ENCODE results near the gene RBM10. TPM values are rescaled to one million over a fixed set of nuclear protein-coding genes. Genes with fewer than 3 reads are reported as not detected.
A peak's percentile ranks its signal among the peaks of the same experiment; 100 is the strongest.

RBM10 gene
- total RNA-seq, 1 experiment from 2014 or later, result 41.0 TPM

GRCh38 chrX:47230136-47230868, 85.3 kb downstream of the RBM10 start:
- Histone ChIP-seq H3K4me1 (no peaks in the 10 kb centered on the region), H3K4me3 (ENCODE audit: low read depth, low read length) (no peak overlapping the region), H3K27me3 (replicated peaks; ENCODE audit: control insufficient read depth, insufficient read depth, low read length) (no peaks in the 10 kb centered on the region), H3K36me3 (ENCODE audit: control insufficient read depth, insufficient read depth, low read length) (no peaks in the 10 kb centered on the region; the same call in 1 of the 2 replicates), H3K9me3 (no peaks in the 10 kb centered on the region)
- no peaks in the 10 kb centered on the region for H3K9me3 Mint-ChIP-seq (ENCODE audit: unreplicated experiment)
- H3K36me3 Mint-ChIP-seq (ENCODE audit: insufficient read depth, unreplicated experiment), result peaks cover 62% of the 10 kb centered on the region
- no peak for TF ChIP-seq CTCF (IDR thresholded peaks at IDR 0.05; ENCODE audit: insufficient read depth in 1 of 2, low read depth in 1 of 2, low read length in 1 of 2, severe bottlenecking in 1 of 2, unreplicated experiment in 1 of 2)
- H3K27me3 Mint-ChIP-seq (ENCODE audit: insufficient read depth, unreplicated experiment), result no peaks in the 10 kb centered on the region
- no peak overlapping the region for H3K27ac Mint-ChIP-seq (ENCODE audit: unreplicated experiment)
- no peak for DNase-seq
- intact Hi-C loops (cut with micrococcal nuclease; ENCODE audit: unreplicated experiment), result no loop called here
- peaks cover 9% of the 10 kb centered on the region for H3K4me1 Mint-ChIP-seq (ENCODE audit: low read depth, unreplicated experiment)
- CTCF ChIA-PET, result no interaction called here
- BruUV-seq (replicated peaks), result no TSS peak
- POLR2A ChIA-PET, result no interaction called here
- no peak overlapping the region for H3K4me3 Mint-ChIP-seq (ENCODE audit: unreplicated experiment)

GRCh38 chrX:47231167-47231566, 86.1 kb downstream of the RBM10 start:
- no peaks in the 10 kb centered on the region for H3K27me3 Mint-ChIP-seq (ENCODE audit: insufficient read depth, unreplicated experiment)
- no peak for TF ChIP-seq CTCF (IDR thresholded peaks at IDR 0.05; ENCODE audit: insufficient read depth in 1 of 2, low read depth in 1 of 2, low read length in 1 of 2, severe bottlenecking in 1 of 2, unreplicated experiment in 1 of 2)
- Histone ChIP-seq H3K36me3 (ENCODE audit: control insufficient read depth, insufficient read depth, low read length) (no peaks in the 10 kb centered on the region; the same call in 1 of the 2 replicates), H3K4me1 (no peaks in the 10 kb centered on the region), H3K4me3 (ENCODE audit: low read depth, low read length) (no peak overlapping the region), H3K9me3 (no peaks in the 10 kb centered on the region), H3K27me3 (replicated peaks; ENCODE audit: control insufficient read depth, insufficient read depth, low read length) (no peaks in the 10 kb centered on the region)
- ChIA-PET CTCF (no interaction called here), POLR2A (interaction anchor here (1.4 kb wide), 1 partner anchor 13 kb away, joined by 3 read pairs; no protein-coding TSS in a partner anchor)
- no peak for DNase-seq
- H3K27ac Mint-ChIP-seq (ENCODE audit: unreplicated experiment), result no peak overlapping the region
- peaks cover 14% of the 10 kb centered on the region for H3K4me1 Mint-ChIP-seq (ENCODE audit: low read depth, unreplicated experiment)
- intact Hi-C loops (cut with micrococcal nuclease; ENCODE audit: unreplicated experiment), result no loop called here
- H3K9me3 Mint-ChIP-seq (ENCODE audit: unreplicated experiment), result no peaks in the 10 kb centered on the region
- H3K4me3 Mint-ChIP-seq (ENCODE audit: unreplicated experiment), result no peak overlapping the region
- BruUV-seq (replicated peaks), result no TSS peak
- peaks cover 54% of the 10 kb centered on the region for H3K36me3 Mint-ChIP-seq (ENCODE audit: insufficient read depth, unreplicated experiment)

- H3K36me3 Mint-ChIP-seq (ENCODE audit: insufficient read depth, unreplicated experiment), result peaks cover 43% of the 10 kb centered on the region
- no peaks in the 10 kb centered on the region for H3K9me3 Mint-ChIP-seq (ENCODE audit: unreplicated experiment)
- H3K4me1 Mint-ChIP-seq (ENCODE audit: low read depth, unreplicated experiment), result peaks cover 14% of the 10 kb centered on the region
- H3K4me1 ChIP-seq, result no peaks in the 10 kb centered on the region
- H3K9me3 ChIP-seq, result no peaks in the 10 kb centered on the region
- POLR2A ChIA-PET, result interaction anchor here (1.2 to 1.5 kb wide), 3 partner anchors 15 to 87 kb away, joined by 3 to 7 read pairs (median 5); partner anchors contain the start of genes NDUFB11 and RBM10
- no peaks in the 10 kb centered on the region; the same call in 1 of the 2 replicates for H3K36me3 ChIP-seq (ENCODE audit: control insufficient read depth, insufficient read depth, low read length)
- TF ChIP-seq CTCF (IDR thresholded peaks at IDR 0.05; ENCODE audit: insufficient read depth in 1 of 2, low read depth in 1 of 2, low read length in 1 of 2, severe bottlenecking in 1 of 2, unreplicated experiment in 1 of 2), result no peak
- peak overlapping the region; percentile 99 for H3K27ac Mint-ChIP-seq (ENCODE audit: unreplicated experiment)
- CTCF ChIA-PET, result no interaction called here
- H3K4me3 ChIP-seq (ENCODE audit: low read depth, low read length), result peak overlapping the region; percentile 73
- DNase-seq, result peak in 1 of 2 experiments; percentile 12
- BruUV-seq (replicated peaks), result TSS peak; percentile 80
- intact Hi-C loops (cut with micrococcal nuclease; ENCODE audit: unreplicated experiment), result loop anchor here (2.0 kb wide), 1 partner anchor 13 kb away; the partner anchor contains the start of gene CDK16
- no peaks in the 10 kb centered on the region for H3K27me3 ChIP-seq (replicated peaks; ENCODE audit: control insufficient read depth, insufficient read depth, low read length)
- H3K4me3 Mint-ChIP-seq (ENCODE audit: unreplicated experiment), result peak overlapping the region; percentile 88
- no peaks in the 10 kb centered on the region for H3K27me3 Mint-ChIP-seq (ENCODE audit: insufficient read depth, unreplicated experiment)
Observed at GRCh38 chrX:47232197-47232802, 87.3 kb downstream of the RBM10 start.
